ENCODE results near the gene GOLGA6D.
"Not testable (repeated sequence)": the region's sequence is repeated elsewhere in the genome, so short reads cannot be mapped to it uniquely, and the experiment has no call there.

Gene GOLGA6D

GRCh38 chr15:75274509-75275107 is 8.0 kb upstream of the GOLGA6D start:
- DNase-seq (ENCODE audit: low read depth, low spot score); H3K27ac ChIP-seq: not testable (repeated sequence)

- not testable (repeated sequence) for DNase-seq (ENCODE audit: low read depth, low spot score); H3K27ac ChIP-seq
Observed at GRCh38 chr15:75275617-75276016, 7.0 kb upstream of the GOLGA6D start.

- not testable (repeated sequence) for H3K27ac ChIP-seq; DNase-seq (ENCODE audit: low read depth, low spot score)
Observed at GRCh38 chr15:75278497-75278896, 4.1 kb upstream of the GOLGA6D start.

- DNase-seq (ENCODE audit: low read depth, low spot score); H3K27ac ChIP-seq: not testable (repeated sequence)
Observed at GRCh38 chr15:75284152-75284551, 1.5 kb downstream of the GOLGA6D start.

GRCh38 chr15:75293660-75294059 is 11.0 kb downstream of the GOLGA6D start:
- H3K27ac ChIP-seq; DNase-seq (ENCODE audit: low read depth, low spot score): not testable (repeated sequence)

GRCh38 chr15:75298541-75299310 is 16.1 kb downstream of the GOLGA6D start:
- not testable (repeated sequence) for H3K27ac ChIP-seq; DNase-seq (ENCODE audit: low read depth, low spot score)

- not testable (repeated sequence) for DNase-seq (ENCODE audit: low read depth, low spot score); H3K27ac ChIP-seq
Observed at GRCh38 chr15:75299311-75299688, 16.7 kb downstream of the GOLGA6D start.

GRCh38 chr15:75300026-75300425 is 17.4 kb downstream of the GOLGA6D start:
- not testable (repeated sequence) for H3K27ac ChIP-seq

GRCh38 chr15:75302318-75302717 is 19.7 kb downstream of the GOLGA6D start:
- H3K27ac ChIP-seq, result no peak overlapping the region
- no peak for DNase-seq (ENCODE audit: low read depth, low spot score)

More at GRCh38 chr15:75300026-75300425, 17.4 kb downstream of the GOLGA6D start:
- DNase-seq (ENCODE audit: low read depth, low spot score), result not testable (repeated sequence)

GRCh38 chr15:75302753-75303152 is 20.1 kb downstream of the GOLGA6D start:
- H3K27ac ChIP-seq, result not testable (repeated sequence)

GRCh38 chr15:75306188-75306587 is 23.6 kb downstream of the GOLGA6D start:
- no peak for DNase-seq (ENCODE audit: low read depth, low spot score)
- H3K27ac ChIP-seq, result no peak overlapping the region

More at GRCh38 chr15:75302753-75303152, 20.1 kb downstream of the GOLGA6D start:
- not testable (repeated sequence) for DNase-seq (ENCODE audit: low read depth, low spot score)

- H3K27ac ChIP-seq, result no peak overlapping the region
- no peak for DNase-seq (ENCODE audit: low read depth, low spot score)
Observed at GRCh38 chr15:75307778-75308390, 25.2 kb downstream of the GOLGA6D start.

GRCh38 chr15:75309711-75310110 is 27.1 kb downstream of the GOLGA6D start:
- no peak overlapping the region for H3K27ac ChIP-seq
- no peak for DNase-seq (ENCODE audit: low read depth, low spot score)

GRCh38 chr15:75312548-75312947 is 29.9 kb downstream of the GOLGA6D start:
- DNase-seq (ENCODE audit: low read depth, low spot score), result peak; percentile 41

GRCh38 chr15:75313116-75313845 is 30.6 kb downstream of the GOLGA6D start:
- DNase-seq (ENCODE audit: low read depth, low spot score), result no peak
- H3K27ac ChIP-seq, result peak overlapping the region; percentile 69

More at GRCh38 chr15:75312548-75312947, 29.9 kb downstream of the GOLGA6D start:
- peak overlapping the region; percentile 69 for H3K27ac ChIP-seq

- no peak for DNase-seq (ENCODE audit: low read depth, low spot score)
- no peak overlapping the region for H3K27ac ChIP-seq
Observed at GRCh38 chr15:75314552-75315290, 32.1 kb downstream of the GOLGA6D start.

GRCh38 chr15:75319231-75319897 is 36.7 kb downstream of the GOLGA6D start:
- DNase-seq (ENCODE audit: low read depth, low spot score); H3K27ac ChIP-seq: not testable (repeated sequence)

GRCh38 chr15:75321711-75322110 is 39.1 kb downstream of the GOLGA6D start:
- DNase-seq (ENCODE audit: low read depth, low spot score), result no peak
- no peak overlapping the region for H3K27ac ChIP-seq

- DNase-seq (ENCODE audit: low read depth, low spot score), result no peak
- no peak overlapping the region for H3K27ac ChIP-seq
Observed at GRCh38 chr15:75325922-75326321, 43.3 kb downstream of the GOLGA6D start.

Measured in epithelial cell of prostate (primary cell).